MM.1S (cell line): Measurements from ENCODE around the gene MSI2.

Experiments used
- DNase-seq: peaks from one replicate; pipeline ENCODE4 v3.0.0-alpha.2; 2015
- H2AFZ ChIP-seq: fragments of 300-600 bp; sonication (generic); 2 replicates; pipeline ENCODE4 v1.6.0; 2016; ENCODE audit warnings: antibody characterized with exemption, low read length
- H3F3A ChIP-seq: fragments of 300-600 bp; sonication (generic); 2 replicates; pipeline ENCODE4 v1.6.1; 2016; ENCODE audit warnings: mild to moderate bottlenecking, antibody characterized with exemption, low read length, moderate library complexity, mixed read lengths; ENCODE audit not compliant: insufficient read depth
- H3K27ac ChIP-seq: fragments of 300-600 bp; sonication (generic); 2 replicates; pipeline ENCODE4 v1.5.1; 2016; ENCODE audit warnings: mild to moderate bottlenecking, low read length
- H3K27me3 ChIP-seq: fragments of 300-600 bp; sonication (generic); replicated peaks from 2 replicates; pipeline ENCODE4 v1.6.0; 2016; ENCODE audit warnings: low read length; ENCODE audit not compliant: insufficient read depth
- H3K36me3 ChIP-seq: fragments of 300-600 bp; sonication (generic); replicated peaks from 2 replicates; pipeline ENCODE4 v1.6.1; 2016; ENCODE audit warnings: mild to moderate bottlenecking, low read length, mixed read lengths; ENCODE audit not compliant: insufficient read depth
- H3K4me1 ChIP-seq: fragments of 300-600 bp; sonication (generic); 2 replicates; pipeline ENCODE4 v1.6.1; 2016; ENCODE audit warnings: low read length, mixed read lengths
- H3K4me2 ChIP-seq: fragments of 300-600 bp; sonication (generic); 2 replicates; pipeline ENCODE4 v1.6.0; 2016; ENCODE audit warnings: low read depth, low read length
- H3K4me3 ChIP-seq: fragments of 300-600 bp; sonication (generic); 2 replicates; pipeline ENCODE4 v1.5.1; 2016; ENCODE audit warnings: low read length, mixed read lengths
- H3K79me2 ChIP-seq: fragments of 300-600 bp; sonication (generic); 2 replicates; pipeline ENCODE4 v1.6.1; 2016; ENCODE audit warnings: mixed run types, low read length, mixed read lengths
- H3K9ac ChIP-seq: fragments of 300-600 bp; sonication (generic); 2 replicates; pipeline ENCODE4 v1.6.1; 2016; ENCODE audit warnings: low read length, mixed read lengths
- H3K9me2 ChIP-seq: fragments of 300-600 bp; sonication (generic); replicated peaks from 2 replicates; pipeline ENCODE4 v1.6.1; 2016; ENCODE audit warnings: mild to moderate bottlenecking, low read length, mixed read lengths; ENCODE audit not compliant: insufficient read depth
- H3K9me3 ChIP-seq: fragments of 300-600 bp; sonication (generic); replicated peaks from 2 replicates; pipeline ENCODE4 v1.6.1; 2016; ENCODE audit warnings: mild to moderate bottlenecking, low read length, mixed read lengths; ENCODE audit not compliant: insufficient read depth
- H4K20me1 ChIP-seq: fragments of 300-600 bp; sonication (generic); 2 replicates; pipeline ENCODE4 v1.6.1; 2016; ENCODE audit warnings: mild to moderate bottlenecking, low read length, moderate library complexity, mixed read lengths; ENCODE audit not compliant: insufficient read depth
- EZH2 ChIP-seq: fragments of 300-600 bp; sonication (generic); optimal IDR thresholded peaks from 2 replicates; pipeline ENCODE3; 2017; ENCODE audit warnings: low read depth, mild to moderate bottlenecking, antibody characterized with exemption, low read length, mixed read lengths
- EZH2phosphoT487 ChIP-seq: fragments of 300-600 bp; sonication (generic); IDR thresholded peaks from 2 replicates; pipeline ENCODE4 v1.6.1; 2018; ENCODE audit warnings: antibody characterized with exemption, low read length
- TF ChIP-seq, protein P1 (sequence below): fragments of 300-600 bp; sonication (generic); IDR thresholded peaks from 2 replicates; pipeline ENCODE4 v1.5.1; 2016; ENCODE audit warnings: antibody characterized with exemption, low read length, mixed read lengths

The MSI2 gene

GRCh38 chr17:57406981-57407286, 150.6 kb downstream of the MSI2 start:
- Histone ChIP-seq H3K27ac (no peak overlapping the region), H3K4me1 (no peaks in the 10 kb centered on the region), H3K4me2 (no peak overlapping the region), H3K27me3 (no peaks in the 10 kb centered on the region), H3K9ac (no peak overlapping the region), H3K79me2 (peaks cover 56% of the 10 kb centered on the region), H3F3A (no peaks in the 10 kb centered on the region), H3K9me3 (no peaks in the 10 kb centered on the region), H2AFZ (no peak overlapping the region), H3K36me3 (no peaks in the 10 kb centered on the region), H3K9me2 (no peaks in the 10 kb centered on the region), H3K4me3 (no peak overlapping the region), H4K20me1 (no peaks in the 10 kb centered on the region)
- DNase-seq, result no peak
- TF ChIP-seq EZH2phosphoT487, result no peak
- no peak for TF ChIP-seq EZH2
- TF ChIP-seq, protein P1, sequence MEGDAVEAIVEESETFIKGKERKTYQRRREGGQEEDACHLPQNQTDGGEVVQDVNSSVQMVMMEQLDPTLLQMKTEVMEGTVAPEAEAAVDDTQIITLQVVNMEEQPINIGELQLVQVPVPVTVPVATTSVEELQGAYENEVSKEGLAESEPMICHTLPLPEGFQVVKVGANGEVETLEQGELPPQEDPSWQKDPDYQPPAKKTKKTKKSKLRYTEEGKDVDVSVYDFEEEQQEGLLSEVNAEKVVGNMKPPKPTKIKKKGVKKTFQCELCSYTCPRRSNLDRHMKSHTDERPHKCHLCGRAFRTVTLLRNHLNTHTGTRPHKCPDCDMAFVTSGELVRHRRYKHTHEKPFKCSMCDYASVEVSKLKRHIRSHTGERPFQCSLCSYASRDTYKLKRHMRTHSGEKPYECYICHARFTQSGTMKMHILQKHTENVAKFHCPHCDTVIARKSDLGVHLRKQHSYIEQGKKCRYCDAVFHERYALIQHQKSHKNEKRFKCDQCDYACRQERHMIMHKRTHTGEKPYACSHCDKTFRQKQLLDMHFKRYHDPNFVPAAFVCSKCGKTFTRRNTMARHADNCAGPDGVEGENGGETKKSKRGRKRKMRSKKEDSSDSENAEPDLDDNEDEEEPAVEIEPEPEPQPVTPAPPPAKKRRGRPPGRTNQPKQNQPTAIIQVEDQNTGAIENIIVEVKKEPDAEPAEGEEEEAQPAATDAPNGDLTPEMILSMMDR, result no peak

DNA sequence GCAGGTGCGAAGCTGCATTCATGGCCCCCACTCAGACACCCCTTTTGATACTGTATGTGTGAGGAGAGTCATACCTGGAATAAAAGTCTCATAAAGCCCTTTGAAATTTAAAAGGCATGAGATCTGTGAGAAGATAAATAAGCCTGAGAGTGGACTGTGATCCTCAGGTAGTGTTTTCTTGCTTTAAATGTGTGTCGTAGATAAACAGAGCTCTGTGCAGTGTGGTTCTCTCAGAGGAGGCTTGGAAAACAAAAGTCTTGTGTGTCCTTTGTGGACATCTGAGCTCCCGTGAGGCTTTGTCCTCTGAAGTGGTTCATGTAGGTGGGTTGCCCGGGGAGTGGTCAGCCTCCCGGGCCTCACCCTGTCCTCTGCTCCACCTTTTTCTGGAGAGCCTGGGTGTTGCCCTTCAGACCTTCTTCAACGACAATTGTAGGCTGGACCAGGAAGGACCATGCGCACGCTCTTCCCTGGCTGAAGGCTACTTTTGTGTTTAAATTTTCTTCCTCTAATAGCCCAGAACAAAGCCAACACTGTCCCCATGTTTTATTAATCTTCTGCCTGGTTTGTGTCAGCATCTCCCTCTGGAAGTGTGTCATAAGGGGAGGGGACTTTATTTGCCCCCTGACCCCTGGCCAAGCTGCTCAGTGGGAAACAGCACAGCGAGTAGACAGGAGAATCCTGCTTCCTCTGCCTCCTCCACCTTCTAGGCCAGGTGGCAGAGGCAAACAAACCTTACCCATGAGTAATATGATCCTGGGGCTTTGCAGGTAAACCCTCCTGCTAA, 151.2 kb downstream of the MSI2 start:
- no peaks in the 10 kb centered on the region for H4K20me1 ChIP-seq
- no peak for DNase-seq
- no peak overlapping the region for H3K4me2 ChIP-seq

DNA sequence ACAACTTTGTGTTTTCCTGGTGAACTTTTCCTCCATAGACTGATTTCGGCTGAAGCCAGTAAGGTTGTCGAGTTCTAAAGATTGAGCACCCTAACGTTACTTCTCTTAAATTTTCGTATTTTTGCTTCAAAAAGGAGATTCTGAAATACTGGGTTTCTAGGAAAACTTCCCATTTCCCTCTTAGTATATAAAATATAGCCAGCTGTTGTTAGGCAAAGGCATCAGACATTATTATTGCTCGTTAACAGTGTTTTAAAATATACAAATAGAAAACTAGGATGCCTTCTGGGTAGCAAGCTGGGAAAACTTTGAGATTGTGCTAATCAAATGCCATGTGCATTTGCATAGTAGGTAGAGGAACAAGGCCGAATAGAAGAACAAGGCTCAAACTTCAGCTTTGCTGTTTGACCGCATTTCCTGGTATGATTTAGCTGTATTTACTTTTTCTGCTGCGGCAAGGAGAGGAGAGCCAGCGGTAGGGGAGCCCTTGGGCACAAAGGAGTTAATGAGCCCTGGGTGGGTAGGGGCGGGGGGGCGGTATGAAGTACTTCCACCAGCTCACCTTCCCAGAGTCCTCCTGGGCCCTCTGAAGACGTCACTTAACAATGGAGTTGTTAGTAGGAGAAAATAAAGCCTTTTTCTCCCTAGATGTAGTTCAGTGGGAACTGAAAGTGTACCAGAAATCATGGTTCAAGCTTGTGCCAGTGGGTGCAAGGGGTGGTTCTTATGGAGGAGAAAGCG, 151.9 kb downstream of the MSI2 start:
- no peak for DNase-seq
- peaks cover 62% of the 10 kb centered on the region for H3K79me2 ChIP-seq
- H3K4me2 ChIP-seq, result no peak overlapping the region
- no peak overlapping the region for H2AFZ ChIP-seq
- H3K9me3 ChIP-seq, result no peaks in the 10 kb centered on the region
- no peak overlapping the region for H3K9ac ChIP-seq
- H3K36me3 ChIP-seq, result no peaks in the 10 kb centered on the region
- H3K4me1 ChIP-seq, result no peaks in the 10 kb centered on the region
- H3K4me3 ChIP-seq, result no peak overlapping the region
- H3K9me2 ChIP-seq, result no peaks in the 10 kb centered on the region
- no peaks in the 10 kb centered on the region for H3F3A ChIP-seq
- no peak for TF ChIP-seq EZH2
- TF ChIP-seq, protein P1, result no peak
- TF ChIP-seq EZH2phosphoT487, result no peak
- H3K27ac ChIP-seq, result no peak overlapping the region; the same call in 1 of the 2 replicates
- H4K20me1 ChIP-seq, result no peaks in the 10 kb centered on the region
- H3K27me3 ChIP-seq, result no peaks in the 10 kb centered on the region

More for the DNA sequence above, 151.2 kb downstream of the MSI2 start:
- H2AFZ ChIP-seq, result no peak overlapping the region
- no peaks in the 10 kb centered on the region for H3K9me2 ChIP-seq
- H3K4me1 ChIP-seq, result no peaks in the 10 kb centered on the region
- no peak overlapping the region for H3K4me3 ChIP-seq
- H3K27ac ChIP-seq, result no peak overlapping the region; the same call in 1 of the 2 replicates
- H3K36me3 ChIP-seq, result no peaks in the 10 kb centered on the region
- no peaks in the 10 kb centered on the region for H3K27me3 ChIP-seq
- no peak overlapping the region for H3K9ac ChIP-seq
- no peaks in the 10 kb centered on the region for H3F3A ChIP-seq
- H3K79me2 ChIP-seq, result peaks cover 55% of the 10 kb centered on the region
- TF ChIP-seq EZH2 (no peak), EZH2phosphoT487 (no peak)
- TF ChIP-seq, protein P1, result no peak
- H3K9me3 ChIP-seq, result no peaks in the 10 kb centered on the region
